ENCODE measurements around the gene DDX42. TPM values are rescaled to one million over a fixed set of nuclear protein-coding genes. Genes with fewer than 3 reads are reported as not detected.
A peak's percentile ranks its signal among the peaks of the same experiment; 100 is the strongest.

DDX42 gene
- total RNA-seq, 1 donor from 2014 or later, result 146 TPM

DNA sequence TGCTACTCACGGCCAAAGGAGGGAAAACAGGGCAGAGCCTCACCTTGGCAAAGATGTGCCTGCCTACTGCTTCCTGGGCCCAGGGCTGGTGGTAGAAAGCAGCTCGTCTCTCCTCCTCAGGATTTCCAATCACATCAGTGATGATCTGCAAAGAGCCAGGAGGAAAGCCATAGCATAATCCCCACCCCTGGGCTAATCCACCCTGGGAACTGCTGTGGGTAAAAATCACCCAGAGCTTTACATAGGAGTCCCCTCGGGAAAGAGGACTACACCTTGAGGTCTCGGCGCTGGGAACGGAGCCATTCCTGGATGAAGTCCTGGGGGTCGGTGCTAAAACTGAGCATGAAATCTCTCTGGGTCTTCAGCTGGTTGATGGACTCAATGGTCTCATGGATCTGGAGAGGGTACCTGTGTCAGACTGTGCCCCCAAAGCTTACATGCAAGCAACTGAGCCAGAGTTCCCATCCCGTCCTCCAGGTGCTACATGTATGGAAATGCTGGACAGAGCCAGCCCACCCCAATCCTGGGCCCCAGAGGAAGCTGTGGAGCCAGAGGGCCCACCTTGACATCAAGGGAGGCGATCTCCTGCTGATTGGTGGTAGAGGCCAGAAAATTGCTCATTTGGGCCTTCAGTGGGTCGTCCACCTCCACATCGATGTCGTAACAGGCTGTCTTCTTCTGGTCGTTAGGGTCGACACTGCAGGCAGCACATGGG, 59.2 kb downstream of the DDX42 start:
- no peak overlapping the region for H3K27ac Mint-ChIP-seq
- no peak overlapping the region for H3K4me3 Mint-ChIP-seq
- no peak for DNase-seq
- H3K36me3 Mint-ChIP-seq (ENCODE audit: low read depth), result peaks cover 68% of the 10 kb centered on the region
- peaks cover 41% of the 10 kb centered on the region for H3K4me1 Mint-ChIP-seq
- intact Hi-C loops (cut with micrococcal nuclease), result no loop called here
- no peaks in the 10 kb centered on the region for H3K9me3 Mint-ChIP-seq
- H3K27me3 Mint-ChIP-seq, result no peaks in the 10 kb centered on the region

DNA sequence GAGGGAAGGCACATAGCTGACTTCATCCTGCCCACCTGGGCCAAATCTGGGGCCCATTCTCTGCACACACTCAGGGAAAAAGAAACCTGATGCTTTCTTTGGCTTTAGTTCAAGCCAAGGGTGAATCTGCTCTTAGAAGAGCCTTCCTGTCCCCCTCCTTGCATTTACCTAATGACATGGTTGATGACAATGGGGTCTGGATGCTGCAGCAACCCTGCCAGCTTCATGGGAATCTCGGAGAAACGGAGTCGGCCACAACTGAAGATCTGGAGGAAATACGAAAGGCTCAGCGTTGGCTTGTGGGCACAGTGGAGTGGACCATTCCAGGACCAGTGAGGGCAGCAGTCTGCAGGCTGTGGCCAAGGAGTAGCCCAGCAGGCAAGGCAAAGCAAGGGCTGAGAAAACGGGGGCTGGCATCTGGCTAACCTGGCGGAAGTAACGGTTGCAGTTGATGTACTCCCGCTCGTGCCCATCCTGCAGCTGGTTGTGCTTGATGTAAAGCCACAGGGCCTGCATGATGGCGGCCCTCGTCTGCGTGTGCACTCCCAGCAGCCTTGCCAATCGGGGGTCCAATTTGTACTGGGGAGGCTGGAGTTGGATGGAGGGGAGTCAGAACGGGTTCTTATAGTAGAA, 59.9 kb downstream of the DDX42 start:
- intact Hi-C loops (cut with micrococcal nuclease), result loop anchor here (2.0 kb wide), 1 partner anchor 135 kb away; no protein-coding TSS in a partner anchor
- Mint-ChIP-seq H3K36me3 (ENCODE audit: low read depth) (peaks cover 62% of the 10 kb centered on the region), H3K27ac (peak overlapping the region; percentile 58), H3K4me3 (no peak overlapping the region), H3K4me1 (peaks cover 37% of the 10 kb centered on the region), H3K9me3 (no peaks in the 10 kb centered on the region), H3K27me3 (no peaks in the 10 kb centered on the region)
- DNase-seq, result no peak

GRCh38 chr17:63834431-63835166, 60.6 kb downstream of the DDX42 start:
- Mint-ChIP-seq H3K4me3 (no peak overlapping the region), H3K27ac (peak overlapping the region; percentile 85), H3K36me3 (ENCODE audit: low read depth) (peaks cover 55% of the 10 kb centered on the region), H3K27me3 (no peaks in the 10 kb centered on the region), H3K4me1 (peaks cover 34% of the 10 kb centered on the region), H3K9me3 (no peaks in the 10 kb centered on the region)
- DNase-seq, result peak; percentile 90
- intact Hi-C loops (cut with micrococcal nuclease), result loop anchor here (2.0 kb wide), 1 partner anchor 136 kb away; no protein-coding TSS in a partner anchor

GRCh38 chr17:63835167-63835720, 61.3 kb downstream of the DDX42 start:
- no peak for DNase-seq
- Mint-ChIP-seq H3K27ac (no peak overlapping the region), H3K27me3 (no peaks in the 10 kb centered on the region), H3K4me1 (peaks cover 28% of the 10 kb centered on the region), H3K9me3 (no peaks in the 10 kb centered on the region), H3K36me3 (ENCODE audit: low read depth) (peaks cover 50% of the 10 kb centered on the region), H3K4me3 (no peak overlapping the region)
- intact Hi-C loops (cut with micrococcal nuclease), result loop anchor here (2.0 kb wide), 1 partner anchor 136 kb away; no protein-coding TSS in a partner anchor

GRCh38 chr17:63836811-63837210, 62.8 kb downstream of the DDX42 start:
- Mint-ChIP-seq H3K4me1 (peaks cover 26% of the 10 kb centered on the region), H3K36me3 (ENCODE audit: low read depth) (peaks cover 40% of the 10 kb centered on the region), H3K27me3 (no peaks in the 10 kb centered on the region), H3K4me3 (no peak overlapping the region), H3K9me3 (no peaks in the 10 kb centered on the region), H3K27ac (no peak overlapping the region)
- no peak for DNase-seq
- intact Hi-C loops (cut with micrococcal nuclease), result no loop called here

- intact Hi-C loops (cut with micrococcal nuclease), result no loop called here
- no peak for DNase-seq
- Mint-ChIP-seq H3K4me3 (no peak overlapping the region), H3K27ac (no peak overlapping the region), H3K4me1 (peaks cover 26% of the 10 kb centered on the region), H3K9me3 (no peaks in the 10 kb centered on the region), H3K36me3 (ENCODE audit: low read depth) (peaks cover 33% of the 10 kb centered on the region), H3K27me3 (no peaks in the 10 kb centered on the region)
Observed at GRCh38 chr17:63837480-63837879, 63.5 kb downstream of the DDX42 start.

DNA sequence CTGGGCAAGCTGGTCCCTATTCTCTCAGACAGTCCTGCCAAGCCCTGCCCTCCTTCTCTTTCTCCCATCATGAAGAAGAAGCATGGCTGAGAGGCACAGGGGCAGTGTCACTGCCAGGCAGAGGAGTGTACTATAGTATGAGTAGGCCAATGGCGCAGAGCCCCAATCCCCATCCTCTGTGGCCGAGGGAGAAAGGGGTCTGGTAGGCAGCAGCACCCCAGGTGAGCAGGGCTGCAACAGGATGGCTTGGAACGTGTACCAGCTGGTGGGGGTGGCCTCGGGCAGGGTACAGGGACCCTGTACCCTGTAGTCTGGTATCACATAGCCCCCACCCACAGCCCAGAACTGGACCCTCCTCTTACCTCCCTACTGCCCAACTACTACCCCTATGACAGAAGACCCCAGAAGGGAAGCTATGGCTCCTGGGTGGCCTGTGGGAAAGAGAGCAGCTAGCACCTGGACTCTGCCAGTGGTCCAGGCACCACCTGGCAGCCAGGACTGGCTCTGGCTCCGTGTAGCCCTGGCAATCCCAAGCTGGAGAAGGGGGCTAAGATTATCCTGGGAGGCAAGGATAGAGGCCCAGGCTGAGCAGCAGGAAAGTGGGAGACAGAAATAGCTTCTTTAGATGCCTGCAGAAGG, 64.1 kb downstream of the DDX42 start:
- peaks cover 26% of the 10 kb centered on the region for H3K4me1 Mint-ChIP-seq
- no peak overlapping the region for H3K4me3 Mint-ChIP-seq
- peaks cover 33% of the 10 kb centered on the region for H3K36me3 Mint-ChIP-seq (ENCODE audit: low read depth)
- no peak overlapping the region for H3K27ac Mint-ChIP-seq
- no peaks in the 10 kb centered on the region for H3K27me3 Mint-ChIP-seq
- intact Hi-C loops (cut with micrococcal nuclease), result no loop called here
- no peaks in the 10 kb centered on the region for H3K9me3 Mint-ChIP-seq
- DNase-seq, result no peak

- intact Hi-C loops (cut with micrococcal nuclease), result no loop called here
- peaks cover 27% of the 10 kb centered on the region for H3K36me3 Mint-ChIP-seq (ENCODE audit: low read depth)
Observed at GRCh38 chr17:63838631-63839171, 64.7 kb downstream of the DDX42 start.

GRCh38 chr17:63840591-63841349, 66.8 kb downstream of the DDX42 start:
- DNase-seq, result no peak
- H3K27me3 Mint-ChIP-seq, result no peaks in the 10 kb centered on the region
- intact Hi-C loops (cut with micrococcal nuclease), result loop anchor here (5.0 kb wide), 2 partner anchors 288 to 307 kb away; partner anchors contain the start of gene DCAF7
- H3K4me3 Mint-ChIP-seq, result peak overlapping the region; percentile 98
- peak overlapping the region; percentile 93 for H3K27ac Mint-ChIP-seq
- H3K4me1 Mint-ChIP-seq, result peaks cover 26% of the 10 kb centered on the region
- H3K9me3 Mint-ChIP-seq, result no peaks in the 10 kb centered on the region
- H3K36me3 Mint-ChIP-seq (ENCODE audit: low read depth), result peaks cover 13% of the 10 kb centered on the region

More at GRCh38 chr17:63838631-63839171, 64.7 kb downstream of the DDX42 start:
- peaks cover 29% of the 10 kb centered on the region for H3K4me1 Mint-ChIP-seq
- H3K27ac Mint-ChIP-seq, result no peak overlapping the region
- no peaks in the 10 kb centered on the region for H3K27me3 Mint-ChIP-seq
- H3K9me3 Mint-ChIP-seq, result no peaks in the 10 kb centered on the region
- DNase-seq, result no peak
- peak overlapping the region; percentile 55 for H3K4me3 Mint-ChIP-seq

DNA sequence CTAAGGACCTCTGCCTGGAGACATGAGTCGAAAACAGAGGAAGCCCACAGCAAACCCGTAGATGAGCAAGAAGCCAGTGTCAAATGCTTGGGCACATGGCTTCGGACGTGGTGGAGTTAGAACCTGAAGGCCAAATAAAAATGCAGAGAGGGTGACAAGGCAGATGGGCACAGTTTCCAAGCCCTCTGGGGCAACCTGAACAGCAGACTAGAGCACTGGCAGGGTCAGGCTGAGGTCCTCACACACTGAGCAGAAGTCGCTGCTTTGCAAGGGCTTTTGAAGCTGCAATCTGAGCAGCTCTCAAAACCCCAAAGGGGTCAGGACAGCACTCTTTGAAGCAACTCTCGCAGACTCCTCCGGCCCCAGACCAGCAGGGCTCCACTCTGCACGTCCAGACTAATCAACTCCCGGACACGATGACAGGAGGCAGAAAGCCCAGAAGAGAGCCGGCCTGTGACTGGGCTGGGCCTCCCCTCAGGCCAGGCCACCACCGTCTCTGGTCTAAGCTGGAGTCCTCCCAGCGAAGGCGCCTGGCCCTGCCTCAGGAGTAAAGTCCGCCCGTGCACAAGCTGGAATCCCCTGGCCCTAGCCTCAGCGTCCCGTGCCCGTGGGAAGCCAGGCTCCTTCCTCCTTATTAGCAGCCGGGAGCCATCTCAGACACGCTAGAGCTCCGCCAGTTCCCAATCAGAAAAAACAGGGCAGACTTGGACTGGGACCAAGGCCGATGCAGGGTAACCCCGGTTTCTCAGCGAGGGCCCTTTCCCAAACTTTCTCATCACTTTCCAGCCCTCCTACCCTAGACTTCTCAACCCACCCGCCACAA, 67.6 kb downstream of the DDX42 start:
- H3K27ac Mint-ChIP-seq, result peak overlapping the region; percentile 93
- peaks cover 8% of the 10 kb centered on the region for H3K36me3 Mint-ChIP-seq (ENCODE audit: low read depth)
- peaks cover 26% of the 10 kb centered on the region for H3K4me1 Mint-ChIP-seq
- H3K4me3 Mint-ChIP-seq, result peak overlapping the region; percentile 98
- DNase-seq, result peak; percentile 74
- intact Hi-C loops (cut with micrococcal nuclease), result loop anchor here (1.0 to 5.0 kb wide), 5 partner anchors 68 to 306 kb away; partner anchors contain the start of genes CCDC47, DCAF7 and ERN1
- no peaks in the 10 kb centered on the region for H3K9me3 Mint-ChIP-seq
- H3K27me3 Mint-ChIP-seq, result no peaks in the 10 kb centered on the region

- Mint-ChIP-seq H3K4me3 (peak overlapping the region; percentile 98), H3K9me3 (no peaks in the 10 kb centered on the region), H3K27ac (peak overlapping the region; percentile 93), H3K4me1 (peaks cover 26% of the 10 kb centered on the region), H3K36me3 (ENCODE audit: low read depth) (peaks cover 6% of the 10 kb centered on the region), H3K27me3 (no peaks in the 10 kb centered on the region)
- no peak for DNase-seq
- intact Hi-C loops (cut with micrococcal nuclease), result loop anchor here (1.0 to 5.0 kb wide), 5 partner anchors 69 to 305 kb away; partner anchors contain the start of genes CCDC47, DCAF7 and ERN1
Observed at GRCh38 chr17:63842173-63842539, 68.2 kb downstream of the DDX42 start.
